Measurements from ENCODE around the gene SMURF1. TPM values are rescaled to one million over a fixed set of nuclear protein-coding genes. Genes with fewer than 3 reads are reported as not detected.

Gene SMURF1
- total RNA-seq, 1 donor from 2014 or later, result 11.5 TPM

GRCh38 chr7:99019523-99020412 is 124.1 kb downstream of the SMURF1 start:
- ATAC-seq (peak; percentile 28), DNase-seq (no peak)
- intact Hi-C loops (cut with micrococcal nuclease), result no loop called here

DNA sequence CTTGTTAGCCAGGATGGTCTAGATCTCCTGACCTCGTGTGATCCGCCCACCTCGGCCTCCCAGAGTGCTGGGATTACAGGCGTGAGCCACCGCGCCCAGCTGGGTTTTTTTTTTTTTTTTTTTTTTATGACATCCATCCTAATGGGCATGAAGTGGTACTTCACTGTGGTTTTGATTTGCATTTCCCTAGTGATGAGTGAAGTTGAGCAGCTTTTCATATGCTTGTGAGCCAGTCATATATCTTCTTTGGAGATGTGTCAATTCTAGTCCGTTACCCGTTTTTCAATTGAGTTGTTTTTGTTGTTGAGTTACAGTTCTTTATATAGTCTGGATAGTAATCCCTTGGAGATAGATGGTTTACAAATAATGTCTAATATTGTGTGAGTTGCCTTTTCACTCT is 127.7 kb downstream of the SMURF1 start:
- intact Hi-C loops (cut with micrococcal nuclease), result no loop called here
- ATAC-seq (no peak), DNase-seq (no peak)

DNA sequence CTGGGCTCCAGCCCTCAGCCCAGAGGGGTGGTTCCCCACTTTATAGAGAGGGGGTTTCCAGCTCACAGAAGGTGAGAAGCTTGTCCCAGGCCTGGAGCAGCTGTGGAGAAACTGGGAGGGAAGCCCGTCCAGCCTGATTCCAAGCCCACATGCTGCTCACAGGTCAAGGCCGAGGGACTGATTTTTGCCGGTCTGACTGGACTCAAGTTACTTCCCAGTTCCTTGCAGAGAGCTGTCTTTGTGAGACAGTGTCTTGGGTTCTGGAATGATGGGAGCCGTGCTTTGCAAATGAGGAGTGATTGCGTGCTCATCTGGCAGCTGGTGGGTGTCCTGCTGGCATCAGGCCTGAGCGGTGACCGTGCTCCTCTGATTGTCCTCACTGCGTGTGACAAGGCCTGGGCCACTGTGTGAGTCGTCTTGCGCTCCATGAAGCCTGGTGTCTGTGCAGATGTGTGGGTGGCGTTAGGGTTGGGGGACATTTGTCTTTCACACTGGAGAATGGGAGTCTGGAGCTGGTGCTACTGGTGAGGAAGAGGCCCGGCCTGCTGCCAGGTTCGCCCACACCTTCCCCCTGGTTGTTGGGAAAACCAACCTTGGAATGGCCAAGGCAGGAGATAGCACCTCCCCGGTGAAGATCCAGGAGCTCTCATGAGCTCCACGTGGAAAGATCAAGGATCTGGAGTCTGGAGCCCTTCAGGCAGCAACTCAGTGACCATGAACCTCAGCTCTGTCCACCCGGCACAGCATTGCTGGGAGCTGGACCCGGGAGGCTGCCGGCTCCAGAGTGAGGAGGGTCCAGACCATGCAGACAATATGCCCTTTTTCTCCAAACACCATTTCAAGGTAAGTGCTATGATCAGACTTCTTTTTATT is 129.6 kb downstream of the SMURF1 start:
- intact Hi-C loops (cut with micrococcal nuclease), result no loop called here
- ATAC-seq (no peak), DNase-seq (no peak)

GRCh38 chr7:99013266-99014112 is 130.4 kb downstream of the SMURF1 start:
- intact Hi-C loops (cut with micrococcal nuclease), result no loop called here
- no peak for ATAC-seq
- DNase-seq, result no peak

- intact Hi-C loops (cut with micrococcal nuclease), result no loop called here
- no peak for DNase-seq
- ATAC-seq, result no peak
Measured at GRCh38 chr7:99012722-99013121, 131.2 kb downstream of the SMURF1 start.

DNA sequence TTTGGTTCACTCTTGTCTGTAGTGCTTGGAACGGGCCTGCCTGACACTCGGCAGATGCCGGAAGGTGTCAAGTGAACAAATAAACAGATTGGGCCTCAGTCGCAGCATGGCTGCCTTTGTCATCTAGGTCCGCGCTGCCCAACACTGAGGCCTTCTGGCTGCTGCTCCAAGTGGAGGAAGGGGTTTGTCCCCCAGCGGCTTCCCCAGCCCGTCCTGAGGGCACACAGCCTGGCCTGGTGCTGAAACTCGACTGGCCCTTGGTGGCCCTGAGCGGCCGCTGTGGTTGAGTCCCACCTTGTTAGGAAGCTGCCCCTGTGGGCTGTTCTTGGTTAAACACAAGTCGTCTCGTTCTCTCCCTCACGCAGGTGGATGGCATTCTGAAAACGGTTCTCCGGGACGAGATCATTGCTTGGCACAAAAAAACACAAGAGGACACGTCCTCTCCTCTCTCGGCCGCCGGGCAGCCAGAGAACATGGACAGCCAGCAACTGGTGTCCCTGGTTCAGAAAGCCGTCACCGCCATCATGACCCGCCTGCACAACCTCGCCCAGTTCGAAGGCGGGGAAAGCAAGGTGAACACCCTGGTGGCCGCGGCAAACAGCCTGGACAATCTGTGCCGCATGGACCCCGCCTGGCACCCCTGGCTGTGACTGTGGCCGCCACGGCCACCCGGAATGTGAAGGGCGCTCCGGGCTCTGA is 132.1 kb downstream of the SMURF1 start:
- ATAC-seq, result no peak
- no peak for DNase-seq
- intact Hi-C loops (cut with micrococcal nuclease), result no loop called here

- DNase-seq (no peak), ATAC-seq (no peak)
- intact Hi-C loops (cut with micrococcal nuclease), result no loop called here
Measured at GRCh38 chr7:99011341-99011705, 132.6 kb downstream of the SMURF1 start.

DNA sequence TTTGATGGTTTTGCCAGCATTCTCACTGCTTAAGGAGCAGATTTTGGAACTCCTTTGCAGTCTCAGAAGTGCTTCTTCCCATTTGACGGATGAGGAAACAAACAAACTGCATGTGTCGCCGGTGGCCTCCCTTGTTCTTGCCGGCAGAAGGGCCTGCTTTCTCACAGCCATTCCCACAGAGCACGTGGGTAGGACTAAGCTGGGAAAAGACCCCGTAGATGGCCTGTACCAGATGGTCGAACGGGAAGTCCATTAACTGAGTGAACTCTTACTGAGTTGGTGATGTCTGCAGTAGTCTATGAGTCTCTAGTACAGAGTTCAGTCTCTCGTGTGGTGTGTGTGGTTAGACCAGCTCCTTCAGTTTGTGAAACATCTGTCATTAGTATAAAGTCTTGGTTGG is 133.6 kb downstream of the SMURF1 start:
- no peak for ATAC-seq
- intact Hi-C loops (cut with micrococcal nuclease), result no loop called here

GRCh38 chr7:99008921-99009530 is 134.9 kb downstream of the SMURF1 start:
- ATAC-seq (no peak), DNase-seq (no peak)
- intact Hi-C loops (cut with micrococcal nuclease), result no loop called here

More for the DNA sequence above, 133.6 kb downstream of the SMURF1 start:
- no peak for DNase-seq

DNA sequence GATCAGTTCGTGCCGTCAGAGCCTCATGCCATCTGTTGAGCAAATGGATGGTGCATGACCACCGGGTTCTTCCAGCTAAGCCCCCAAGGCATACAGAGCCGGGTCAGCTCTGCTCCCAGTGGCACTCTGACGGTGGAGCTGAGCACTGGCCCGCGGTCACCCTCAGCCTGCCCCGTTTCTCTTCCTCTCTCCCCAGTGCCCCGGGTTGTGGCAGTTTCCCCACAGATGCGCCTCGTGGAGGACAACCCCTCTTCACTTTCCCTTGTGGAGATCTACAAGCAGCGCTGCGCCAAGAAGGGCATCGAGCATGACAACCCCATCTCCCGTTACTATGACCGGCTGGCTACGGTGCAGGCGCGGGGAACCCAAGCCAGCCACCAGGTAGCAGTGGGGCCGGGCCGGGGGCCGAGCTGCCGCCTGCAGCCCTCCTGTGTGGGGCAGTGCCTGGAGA is 135.7 kb downstream of the SMURF1 start:
- intact Hi-C loops (cut with micrococcal nuclease), result no loop called here
- DNase-seq, result no peak
- ATAC-seq, result no peak

- no peak for DNase-seq
- intact Hi-C loops (cut with micrococcal nuclease), result no loop called here
Measured at GRCh38 chr7:99006739-99007424, 137.0 kb downstream of the SMURF1 start.

GRCh38 chr7:99005776-99006175 is 138.1 kb downstream of the SMURF1 start:
- no peak for ATAC-seq
- intact Hi-C loops (cut with micrococcal nuclease), result no loop called here

More at GRCh38 chr7:99006739-99007424, 137.0 kb downstream of the SMURF1 start:
- ATAC-seq, result no peak

GRCh38 chr7:99004781-99005500 is 139.0 kb downstream of the SMURF1 start:
- intact Hi-C loops (cut with micrococcal nuclease), result no loop called here
- DNase-seq, result no peak
- ATAC-seq, result no peak

More at GRCh38 chr7:99005776-99006175, 138.1 kb downstream of the SMURF1 start:
- DNase-seq, result no peak

- no peak for ATAC-seq
- no peak for DNase-seq
- intact Hi-C loops (cut with micrococcal nuclease), result no loop called here
Measured at GRCh38 chr7:99004216-99004615, 139.7 kb downstream of the SMURF1 start.

- DNase-seq, result no peak
- ATAC-seq, result no peak
- intact Hi-C loops (cut with micrococcal nuclease), result no loop called here
Measured at GRCh38 chr7:99003419-99003818, 140.5 kb downstream of the SMURF1 start.

DNA sequence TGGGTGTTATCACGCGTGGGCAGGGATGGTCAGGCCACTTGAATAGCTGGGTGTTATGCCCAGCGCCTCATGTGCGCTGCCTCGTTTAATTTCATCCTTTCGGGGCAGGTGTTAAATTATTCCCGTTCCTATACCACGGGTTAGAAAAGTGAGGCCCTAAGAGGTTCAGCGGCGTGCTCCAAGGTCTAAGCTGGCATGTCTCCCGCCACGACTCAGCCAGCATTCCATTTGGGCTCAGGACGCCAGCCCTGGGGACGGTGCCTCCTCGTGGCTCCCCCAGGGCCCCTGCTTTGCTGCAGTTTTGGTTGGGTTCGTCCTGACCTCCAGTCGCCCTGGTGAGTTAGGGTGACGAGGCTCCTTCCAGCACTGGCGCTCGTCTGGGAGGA is 141.1 kb downstream of the SMURF1 start:
- no peak for ATAC-seq

More for the DNA sequence above, 141.1 kb downstream of the SMURF1 start:
- intact Hi-C loops (cut with micrococcal nuclease), result no loop called here
- no peak for DNase-seq
